B cell (primary cell): ENCODE data around the gene LUC7L. TPM values are rescaled to one million over a fixed set of nuclear protein-coding genes. Genes with fewer than 3 reads are reported as not detected.

Experiments
- ATAC-seq: fragments of 200-7000 bp; cut with Tn5 transposase; one replicate; pipeline ENCODE4 v1.10.0; 2021; ENCODE audit warnings: low read depth, mild to moderate bottlenecking, moderate number of reproducible peaks, moderate library complexity
- CTCF ChIA-PET: fragments of 350-600 bp; sonication (Branson Sonifier 250); formaldehyde crosslinking; loops from one replicate; lab custom pipeline; 2021; ENCODE audit warnings: antibody characterized with exemption, inconsistent platforms; lab: Charles Lee
- POLR2A ChIA-PET: fragments of 350-600 bp; sonication (Branson Sonifier 250); formaldehyde crosslinking; loops from one replicate; lab custom pipeline; 2021; ENCODE audit warnings: antibody characterized with exemption; lab: Charles Lee
- DNase-seq: peaks from one replicate; pipeline ENCODE4 v3.0.0; 2013
- H2AFZ ChIP-seq: 2 replicates; pipeline ENCODE4 v1.6.1; 2012; ENCODE audit warnings: mild to moderate bottlenecking, low read depth, low read length; ENCODE audit not compliant: insufficient read depth, poor library complexity, severe bottlenecking
- H3K27ac ChIP-seq, 2 donors: 1 replicate in 1 of 2; 2 replicates in 1 of 2; pipeline ENCODE4 v1.5.1; 2012 to 2013; ENCODE audit warnings: low read length in 2 of 2, mild to moderate bottlenecking in 2 of 2, moderate library complexity in 1 of 2
- H3K27me3 ChIP-seq, 4 experiments: fragments of 200-600 bp in 1 of 4; sonication (generic) in 1 of 4; replicated peaks in 1 of 4; 1 replicate in 2 of 4; 2 replicates in 2 of 4; pipeline versions ENCODE4 v1.6.1 to v1.7.0; 2013 to 2016; ENCODE audit warnings: low read length in 3 of 4, mild to moderate bottlenecking in 2 of 4, mixed read lengths in 1 of 4, moderate library complexity in 1 of 4; ENCODE audit not compliant: insufficient read depth in 4 of 4, control insufficient read depth in 3 of 4; ENCODE audit errors: control extremely low read depth in 1 of 4
- H3K36me3 ChIP-seq, 2 experiments: replicated peaks in 1 of 2; 1 replicate in 1 of 2; 2 replicates in 1 of 2; pipeline versions ENCODE4 v1.6.1 to v1.7.1; 2013; ENCODE audit warnings: low read length in 1 of 2; ENCODE audit not compliant: insufficient read depth in 2 of 2, control insufficient read depth in 1 of 2; ENCODE audit errors: control extremely low read depth in 1 of 2, extremely low read depth in 1 of 2
- H3K4me1 ChIP-seq, 2 donors: fragments of 200-600 bp in 1 of 2; sonication (generic) in 1 of 2; 1 replicate in 1 of 2; 2 replicates in 1 of 2; pipeline versions ENCODE4 v1.5.1 to v1.6.1; 2013 to 2017; ENCODE audit warnings: low read length in 2 of 2; ENCODE audit not compliant: control insufficient read depth in 2 of 2, insufficient read depth in 2 of 2
- H3K4me2 ChIP-seq: replicated peaks from 2 replicates; pipeline ENCODE3; 2012; ENCODE audit warnings: mild to moderate bottlenecking, low read depth, low read length; ENCODE audit not compliant: poor library complexity, severe bottlenecking
- H3K4me3 ChIP-seq, 5 experiments: fragments of 200-600 bp in 1 of 5; sonication (generic) in 1 of 5; 1 replicate in 3 of 5; 2 replicates in 2 of 5; pipeline versions ENCODE4 v1.5.1 to v1.7.0; 2011 to 2016; ENCODE audit warnings: low read length in 4 of 5, mild to moderate bottlenecking in 4 of 5, low read depth in 2 of 5, control low read depth in 1 of 5, moderate library complexity in 1 of 5; ENCODE audit not compliant: insufficient read depth in 1 of 5; ENCODE audit errors: control extremely low read depth in 1 of 5, extremely low read depth in 1 of 5
- H3K79me2 ChIP-seq: fragments of 200-600 bp; sonication (generic); one replicate; pipeline ENCODE4 v1.6.0; 2016; ENCODE audit warnings: low read length; ENCODE audit not compliant: control insufficient read depth, insufficient read depth
- H3K9ac ChIP-seq: fragments of 200-600 bp; sonication (generic); 2 replicates; pipeline ENCODE4 v1.6.1; 2017; ENCODE audit warnings: mild to moderate bottlenecking, low read length, moderate library complexity
- H3K9me3 ChIP-seq, 3 donors: one replicate each; pipeline versions ENCODE4 v1.6.1 to v1.7.1; 2013; ENCODE audit warnings: low read length in 2 of 3; ENCODE audit not compliant: control insufficient read depth in 2 of 3, insufficient read depth in 1 of 3; ENCODE audit errors: control extremely low read depth in 1 of 3
- H4K20me1 ChIP-seq: 2 replicates; pipeline ENCODE4 v1.6.0; 2012; ENCODE audit warnings: mild to moderate bottlenecking, low read length; ENCODE audit not compliant: insufficient read depth, control insufficient read depth, poor library complexity, severe bottlenecking
- H3K27ac Mint-ChIP-seq: one replicate; pipeline ENCODE4 v1.8.0; 2021; ENCODE audit warnings: mixed read lengths
- H3K27me3 Mint-ChIP-seq: one replicate; pipeline ENCODE4 v1.8.0; 2021; ENCODE audit warnings: mixed read lengths
- H3K4me1 Mint-ChIP-seq: one replicate; pipeline ENCODE4 v1.8.0; 2021; ENCODE audit warnings: mixed read lengths
- H3K4me3 Mint-ChIP-seq: one replicate; pipeline ENCODE4 v1.8.0; 2021; ENCODE audit warnings: mixed read lengths
- H3K9me3 Mint-ChIP-seq: one replicate; pipeline ENCODE4 v1.8.0; 2022; ENCODE audit warnings: mixed read lengths; ENCODE audit not compliant: insufficient read depth
- CTCF ChIP-seq: fragments of 200-600 bp; IDR thresholded peaks from one replicate; pipeline ENCODE4 v1.8.0; 2022; ENCODE audit warnings: antibody characterized with exemption, mild to moderate bottlenecking
- EZH2 ChIP-seq: IDR thresholded peaks from 2 replicates; pipeline ENCODE4 v1.6.1; 2012; ENCODE audit warnings: borderline replicate concordance, low read depth, mild to moderate bottlenecking, moderate library complexity, low read length; ENCODE audit not compliant: insufficient read depth, poor library complexity, severe bottlenecking
- WGBS: methylation state at CpG from one replicate; pipeline ENCODE4 v1.1.5; 2013; ENCODE audit warnings: missing lambda C conversion rate; ENCODE audit not compliant: insufficient coverage; 5-methylcytosine and 5-hydroxymethylcytosine counted together
- intact Hi-C: fragments of 100-400 bp; cut with micrococcal nuclease; formaldehyde crosslinking; loops from one replicate; pipeline ENCODE4 v1.10.0; 2022
- polyA plus RNA-seq: library from polyadenylated mRNA; depleted of rRNA; stranded (reverse); fragments of >200 nt; gene quantifications from 2 replicates; pipeline ENCODE4 v1.2.3, GENCODE V29; 2012
- total RNA-seq, 2 donors: library from RNA; stranded (reverse); fragments of 120-200 nt in 1 of 2; gene quantifications; 1 replicate in 1 of 2; 2 replicates in 1 of 2; pipeline versions ENCODE4 v1.2.3 to v1.2.4, GENCODE V29; 2013 to 2022

LUC7L gene
- total and polyA plus RNA-seq, 2 donors (not counting 1 experiment from before 2014, with no cell fraction given): 148 to 181 TPM

GRCh38 chr16:273547-274421, 44.5 kb upstream of the LUC7L start:
- no peak overlapping the region for H3K27ac Mint-ChIP-seq
- peaks cover 7% of the 10 kb centered on the region for H3K4me1 Mint-ChIP-seq
- Histone ChIP-seq H3K27ac (no peak overlapping the region), H3K9ac (no peak overlapping the region), H3K4me1 (peaks cover 0 to 7% of the 10 kb centered on the region in 2 donors), H3K9me3 (no peaks in the 10 kb centered on the region), H3K27me3 (peaks cover 0 to 22% (median 6%) of the 10 kb centered on the region in 4 experiments), H3K4me3 (no peak overlapping the region), H2AFZ (no peak overlapping the region), H3K36me3 (no peaks in the 10 kb centered on the region), H3K4me2 (no peak overlapping the region), H4K20me1 (no peaks in the 10 kb centered on the region), H3K79me2 (no peaks in the 10 kb centered on the region)
- POLR2A ChIA-PET: no interaction called here
- DNase-seq: no peak
- ATAC-seq: no peak
- H3K27me3 Mint-ChIP-seq: peaks cover 20% of the 10 kb centered on the region
- H3K4me3 Mint-ChIP-seq: no peak overlapping the region
- H3K9me3 Mint-ChIP-seq: no peaks in the 10 kb centered on the region
- intact Hi-C loops: no loop called here
- TF ChIP-seq EZH2: no peak
- no peak for TF ChIP-seq CTCF
- CTCF ChIA-PET: no interaction called here
- WGBS: 83% methylated on average over 25 of the region's 30 CpGs
